IMR-90 (cell line): ENCODE results near the gene ANKRD6. TPM values are rescaled to one million over a fixed set of nuclear protein-coding genes. Genes with fewer than 3 reads are reported as not detected.

ENCODE experiments used
- ATAC-seq: fragments of 200-7000 bp; cut with Tn5 transposase; 2 replicates; pipeline ENCODE4 v1.9.1; 2020; ENCODE audit warnings: low read depth, mild to moderate bottlenecking, moderate library complexity
- BruUV-seq: library from RNA; stranded (reverse); fragments of 400-500 nt; replicated peaks from 2 replicates; lab custom pipeline; 2021; lab: Mats Ljungman, UMichigan
- CTCF ChIA-PET: fragments of 300-600 bp; formaldehyde crosslinking; extraction: SDS; loops from one replicate; lab custom pipeline; 2021; ENCODE audit warnings: antibody characterized with exemption; lab: Yijun Ruan, JAX
- POLR2A ChIA-PET: fragments of 300-600 bp; sonication (Branson Sonifier 250); formaldehyde crosslinking; loops from one replicate; lab custom pipeline; 2022; ENCODE audit warnings: antibody characterized with exemption; ENCODE audit not compliant: unreplicated experiment; lab: Charles Lee
- DNase-seq: peaks from one replicate; pipeline ENCODE4 v3.0.0; 2013
- H2AFZ ChIP-seq: replicated peaks from 2 replicates; pipeline ENCODE3; 2013; ENCODE audit warnings: low read length, mild to moderate bottlenecking; ENCODE audit not compliant: poor library complexity
- H2AK5ac ChIP-seq: 2 replicates; pipeline ENCODE4 v1.6.1; 2013; ENCODE audit warnings: low read depth, low read length, inconsistent platforms
- H2AK9ac ChIP-seq: replicated peaks from 2 replicates; pipeline ENCODE3; 2013; ENCODE audit warnings: mild to moderate bottlenecking, low read depth, low read length, moderate library complexity; ENCODE audit not compliant: poor library complexity
- H2BK120ac ChIP-seq: 2 replicates; pipeline ENCODE4 v1.6.1; 2013; ENCODE audit warnings: low read depth, low read length, inconsistent platforms
- H2BK15ac ChIP-seq: 3 replicates; pipeline ENCODE4 v1.6.1; 2013; ENCODE audit warnings: low read depth, low read length, inconsistent platforms
- H2BK20ac ChIP-seq: 2 replicates; pipeline ENCODE4 v1.6.1; 2013; ENCODE audit warnings: low read depth, mild to moderate bottlenecking, inconsistent platforms, low read length, moderate library complexity
- H2BK5ac ChIP-seq: 2 replicates; pipeline ENCODE4 v1.6.1; 2013; ENCODE audit warnings: mild to moderate bottlenecking, low read depth, low read length, inconsistent platforms; ENCODE audit not compliant: poor library complexity, severe bottlenecking
- H3K14ac ChIP-seq: replicated peaks from 2 replicates; pipeline ENCODE4 v1.6.1; 2013; ENCODE audit warnings: low read depth, low read length, inconsistent platforms
- H3K18ac ChIP-seq: 2 replicates; pipeline ENCODE4 v1.6.1; 2013; ENCODE audit warnings: low read depth, low read length, control low read depth
- H3K23ac ChIP-seq: 2 replicates; pipeline ENCODE4 v1.6.1; 2013; ENCODE audit warnings: low read depth, low read length, inconsistent platforms
- H3K27ac ChIP-seq: 2 replicates; pipeline ENCODE4 v1.5.1; 2013; ENCODE audit warnings: mild to moderate bottlenecking, control low read depth, low read length; ENCODE audit not compliant: insufficient read depth
- H3K27me3 ChIP-seq: 2 replicates; pipeline ENCODE4 v1.6.1; 2013; ENCODE audit warnings: low read length; ENCODE audit not compliant: control insufficient read depth, insufficient read depth
- H3K36me3 ChIP-seq: 2 replicates; pipeline ENCODE4 v1.6.1; 2013; ENCODE audit warnings: low read length, mixed read lengths; ENCODE audit not compliant: control insufficient read depth, insufficient read depth
- H3K4ac ChIP-seq: 2 replicates; pipeline ENCODE4 v1.6.1; 2013; ENCODE audit warnings: low read depth, low read length, inconsistent platforms
- H3K4me1 ChIP-seq: 2 replicates; pipeline ENCODE4 v1.6.1; 2013; ENCODE audit warnings: low read length, mixed read lengths; ENCODE audit not compliant: control insufficient read depth, insufficient read depth
- H3K4me2 ChIP-seq: 2 replicates; pipeline ENCODE4 v1.6.1; 2013; ENCODE audit warnings: low read depth, mild to moderate bottlenecking, control low read depth, low read length, moderate library complexity
- H3K4me3 ChIP-seq: 2 replicates; pipeline ENCODE4 v1.5.1; 2013; ENCODE audit warnings: low read depth, mild to moderate bottlenecking, control low read depth, low read length, moderate library complexity; ENCODE audit not compliant: insufficient read depth
- H3K56ac ChIP-seq: 2 replicates; pipeline ENCODE4 v1.6.1; 2013; ENCODE audit warnings: low read length, inconsistent platforms; ENCODE audit not compliant: insufficient read depth; ENCODE audit errors: extremely low read depth
- H3K79me1 ChIP-seq, 2 experiments: 2 replicates each; pipeline ENCODE4 v1.6.1; 2013; ENCODE audit warnings: low read length in 2 of 2, inconsistent platforms in 1 of 2, low read depth in 1 of 2
- H3K9ac ChIP-seq: 2 replicates; pipeline ENCODE4 v1.6.1; 2013; ENCODE audit warnings: low read depth, low read length, control low read depth
- H3K9me1 ChIP-seq: 2 replicates; pipeline ENCODE4 v1.6.1; 2013; ENCODE audit warnings: low read length, inconsistent platforms; ENCODE audit not compliant: insufficient read depth
- H3K9me3 ChIP-seq: 2 replicates; pipeline ENCODE4 v1.6.1; 2013; ENCODE audit warnings: low read length; ENCODE audit not compliant: control insufficient read depth, insufficient read depth
- H4K20me1 ChIP-seq: 2 replicates; pipeline ENCODE4 v1.6.1; 2013; ENCODE audit warnings: low read length, inconsistent platforms; ENCODE audit not compliant: insufficient read depth
- H4K5ac ChIP-seq: 2 replicates; pipeline ENCODE4 v1.6.1; 2013; ENCODE audit warnings: mild to moderate bottlenecking, low read depth, low read length, control low read depth
- H4K8ac ChIP-seq, 2 experiments: 2 replicates each; pipeline ENCODE4 v1.6.1; 2013; ENCODE audit warnings: low read depth in 2 of 2, low read length in 2 of 2, control low read depth in 1 of 2, inconsistent platforms in 1 of 2
- H4K91ac ChIP-seq: 2 replicates; pipeline ENCODE4 v1.6.1; 2013; ENCODE audit warnings: low read depth, low read length, inconsistent platforms; ENCODE audit not compliant: insufficient read depth
- BHLHE40 ChIP-seq: fragments of 150-350 bp; IDR thresholded peaks from 2 replicates; pipeline ENCODE4 v1.6.1; 2016; ENCODE audit warnings: mild to moderate bottlenecking, low read depth, low read length
- CEBPB ChIP-seq: IDR thresholded peaks from 2 replicates; pipeline ENCODE4 v1.6.1; 2012; ENCODE audit warnings: low read depth, low read length, improper control_type of control experiment
- CHD1 ChIP-seq: IDR thresholded peaks from 2 replicates; pipeline ENCODE4 v1.6.1; 2012; ENCODE audit warnings: low read depth, low read length, improper control_type of control experiment
- ELK1 ChIP-seq: fragments of 150-350 bp; IDR thresholded peaks from 2 replicates; pipeline ENCODE4 v1.6.1; 2016; ENCODE audit warnings: low read depth, mild to moderate bottlenecking, low read length, moderate library complexity, borderline replicate concordance
- FOS ChIP-seq: fragments of 150-350 bp; IDR thresholded peaks from 2 replicates; pipeline ENCODE4 v1.6.1; 2016; ENCODE audit warnings: low read depth, low read length
- MAFK ChIP-seq: IDR thresholded peaks from 2 replicates; pipeline ENCODE4 v1.6.1; 2012; ENCODE audit warnings: low read depth, low read length, improper control_type of control experiment
- MAZ ChIP-seq: IDR thresholded peaks from 2 replicates; pipeline ENCODE4 v1.6.1; 2012; ENCODE audit warnings: low read depth, mild to moderate bottlenecking, low read length, improper control_type of control experiment, moderate library complexity, borderline replicate concordance
- MXI1 ChIP-seq: IDR thresholded peaks from 2 replicates; pipeline ENCODE4 v1.6.1; 2012; ENCODE audit warnings: low read depth, mild to moderate bottlenecking, low read length, moderate library complexity, borderline replicate concordance
- NFE2L2 ChIP-seq: fragments of 150-350 bp; IDR thresholded peaks from 2 replicates; pipeline ENCODE4 v1.6.1; 2016; ENCODE audit warnings: low read depth, mild to moderate bottlenecking, low read length
- POLR2A ChIP-seq: IDR thresholded peaks from 2 replicates; pipeline ENCODE4 v1.6.1; 2012; ENCODE audit warnings: mild to moderate bottlenecking, low read depth, low read length
- RAD21 ChIP-seq: IDR thresholded peaks from 2 replicates; pipeline ENCODE4 v1.6.1; 2012; ENCODE audit warnings: low read length, improper control_type of control experiment
- RCOR1 ChIP-seq: IDR thresholded peaks from 2 replicates; pipeline ENCODE4 v1.6.1; 2012; ENCODE audit warnings: mild to moderate bottlenecking, low read length, improper control_type of control experiment; ENCODE audit not compliant: insufficient replicate concordance
- RFX5 ChIP-seq: IDR thresholded peaks from 2 replicates; pipeline ENCODE4 v1.8.0; 2012; ENCODE audit warnings: low read depth, mild to moderate bottlenecking, low read length, moderate library complexity
- SMC3 ChIP-seq: fragments of 150-350 bp; IDR thresholded peaks from 2 replicates; pipeline ENCODE4 v1.6.1; 2016; ENCODE audit warnings: low read depth, mild to moderate bottlenecking, antibody characterized with exemption, low read length, moderate library complexity
- USF2 ChIP-seq: fragments of 150-350 bp; IDR thresholded peaks from 2 replicates; pipeline ENCODE4 v1.6.1; 2017; ENCODE audit warnings: mild to moderate bottlenecking, antibody characterized with exemption, low read length, low read depth
- WGBS, 2 experiments: methylation state at CpG; one replicate each; pipeline versions ENCODE4 v1.1.5 to v1.1.7; 2013; ENCODE audit warnings: missing lambda C conversion rate in 2 of 2; ENCODE audit not compliant: insufficient read length in 1 of 2; ENCODE audit errors: extremely low coverage in 2 of 2; 5-methylcytosine and 5-hydroxymethylcytosine counted together
- dilution Hi-C: fragments of 300-500 bp; cut with HindIII; formaldehyde crosslinking; loops from one replicate; pipeline ENCODE4 v1.14.3; 2018; ENCODE audit warnings: low sequenced_read_pairs; ENCODE audit not compliant: unreplicated experiment
- in situ Hi-C: fragments of 300-500 bp; cut with MboI; formaldehyde crosslinking; loops from 3 replicates; pipeline ENCODE4 v1.14.3; 2019; ENCODE audit warnings: low sequenced_read_pairs, inconsistent platforms, mixed read lengths
- intact Hi-C: fragments of 100-400 bp; cut with micrococcal nuclease; formaldehyde crosslinking; loops from 2 replicates; pipeline ENCODE4 v1.10.0; 2022
- polyA plus RNA-seq, 3 experiments: library from polyadenylated mRNA; depleted of rRNA; stranded (reverse); fragments of >200 nt; gene quantifications; 2 replicates each; pipeline ENCODE4 v1.2.3, GENCODE V29; 2012; ENCODE audit warnings: low replicate concordance in 1 of 3
- total RNA-seq: library from RNA; depleted of rRNA; stranded (reverse); fragments of >200 nt; gene quantifications from 2 replicates; pipeline ENCODE4 v1.2.3, GENCODE V29; 2012
- TF ChIP-seq, protein P1 (sequence below): conservative IDR thresholded peaks from 2 replicates; pipeline ENCODE4 v1.5.1; 2012; ENCODE audit warnings: mild to moderate bottlenecking, low read depth, low read length, improper control_type of control experiment

ANKRD6 gene
- total and polyA plus RNA-seq, 2 of the 4 experiments (the other 2 are of a cell fraction), result 0.12 to 0.18 TPM

- no peak overlapping the region for H3K56ac ChIP-seq
- H3K79me1 ChIP-seq, result peaks cover 0 to 3% of the 10 kb centered on the region in 2 experiments; a peak in 1 of 4 replicates
- H3K4ac ChIP-seq, result no peak overlapping the region
- dilution Hi-C loops (no loop called here), intact Hi-C loops (no loop called here), in situ Hi-C loops (no loop called here)
- no peak overlapping the region for H3K4me3 ChIP-seq
- no peak overlapping the region for H2BK5ac ChIP-seq
- no peak overlapping the region for H3K23ac ChIP-seq
- DNase-seq (no peak), ATAC-seq (no peak)
- H4K20me1 ChIP-seq, result no peaks in the 10 kb centered on the region
- no peaks in the 10 kb centered on the region; the same call in 1 of the 2 replicates for H3K9me1 ChIP-seq
- H4K8ac ChIP-seq, result no peak overlapping the region
- H3K36me3 ChIP-seq, result peaks cover 16% of the 10 kb centered on the region
- no peak overlapping the region for H4K91ac ChIP-seq
- no peak overlapping the region for H4K5ac ChIP-seq
- H3K9me3 ChIP-seq, result no peaks in the 10 kb centered on the region
- H2AK5ac ChIP-seq, result no peak overlapping the region
- TF ChIP-seq FOS, result no peak
- no peak for TF ChIP-seq CEBPB
- no peak for TF ChIP-seq NFE2L2
- no peak for TF ChIP-seq CHD1
- TF ChIP-seq, protein P1, sequence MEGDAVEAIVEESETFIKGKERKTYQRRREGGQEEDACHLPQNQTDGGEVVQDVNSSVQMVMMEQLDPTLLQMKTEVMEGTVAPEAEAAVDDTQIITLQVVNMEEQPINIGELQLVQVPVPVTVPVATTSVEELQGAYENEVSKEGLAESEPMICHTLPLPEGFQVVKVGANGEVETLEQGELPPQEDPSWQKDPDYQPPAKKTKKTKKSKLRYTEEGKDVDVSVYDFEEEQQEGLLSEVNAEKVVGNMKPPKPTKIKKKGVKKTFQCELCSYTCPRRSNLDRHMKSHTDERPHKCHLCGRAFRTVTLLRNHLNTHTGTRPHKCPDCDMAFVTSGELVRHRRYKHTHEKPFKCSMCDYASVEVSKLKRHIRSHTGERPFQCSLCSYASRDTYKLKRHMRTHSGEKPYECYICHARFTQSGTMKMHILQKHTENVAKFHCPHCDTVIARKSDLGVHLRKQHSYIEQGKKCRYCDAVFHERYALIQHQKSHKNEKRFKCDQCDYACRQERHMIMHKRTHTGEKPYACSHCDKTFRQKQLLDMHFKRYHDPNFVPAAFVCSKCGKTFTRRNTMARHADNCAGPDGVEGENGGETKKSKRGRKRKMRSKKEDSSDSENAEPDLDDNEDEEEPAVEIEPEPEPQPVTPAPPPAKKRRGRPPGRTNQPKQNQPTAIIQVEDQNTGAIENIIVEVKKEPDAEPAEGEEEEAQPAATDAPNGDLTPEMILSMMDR, result no peak
- TF ChIP-seq MAFK, result no peak
- no peak for TF ChIP-seq MAZ
- TF ChIP-seq ELK1, result no peak
- no peak for TF ChIP-seq MXI1
- TF ChIP-seq RCOR1, result no peak
- no peak for TF ChIP-seq POLR2A
- no peak for TF ChIP-seq USF2
- TF ChIP-seq SMC3, result no peak
- no peak for TF ChIP-seq RAD21
- TF ChIP-seq RFX5, result no peak
- no peak for TF ChIP-seq BHLHE40
- no peak overlapping the region for H2AK9ac ChIP-seq
- BruUV-seq, result no TSS peak
- H3K4me1 ChIP-seq, result no peaks in the 10 kb centered on the region
- ChIA-PET CTCF (interaction anchor here (0.5 to 1.1 kb wide), 2 partner anchors 272 to 550 kb away, joined by 3 to 4 read pairs; no protein-coding TSS in a partner anchor), POLR2A (no interaction called here)
- H2BK20ac ChIP-seq, result no peak overlapping the region
- H3K27me3 ChIP-seq, result no peaks in the 10 kb centered on the region
- H3K4me2 ChIP-seq, result no peak overlapping the region
- H2BK15ac ChIP-seq, result no peak overlapping the region
- H3K27ac ChIP-seq, result no peak overlapping the region
- no peak overlapping the region for H3K14ac ChIP-seq
- H3K18ac ChIP-seq, result no peak overlapping the region
- no peak overlapping the region for H2AFZ ChIP-seq
- no peak overlapping the region for H2BK120ac ChIP-seq
- H3K9ac ChIP-seq, result no peak overlapping the region
- whole genome bisulfite sequencing, 2 experiments, result no CpG with 5 or more reads among the region's 4 CpGs
Observed at GRCh38 chr6:89644864-89645263, 211.9 kb downstream of the ANKRD6 start.
